Activated CD4-positive, alpha-beta memory T cell treated with anti-CD3 and anti-CD28 coated beads, Interleukin-2, amount 10 ng/mL, durations not matched to agents 7 days and 5 days (primary cell): ENCODE data around the gene DMTF1. TPM values are rescaled to one million over a fixed set of nuclear protein-coding genes. Genes with fewer than 3 reads are reported as not detected.
"Not testable (repeated sequence)": the region's sequence is repeated elsewhere in the genome, so short reads cannot be mapped to it uniquely, and the experiment has no call there.

ENCODE experiments used
- CTCF ChIA-PET: fragments of 350-600 bp; sonication (Branson Sonifier 250); formaldehyde crosslinking; loops from one replicate; lab custom pipeline; 2021; ENCODE audit warnings: antibody characterized with exemption, inconsistent platforms; lab: Charles Lee
- POLR2A ChIA-PET: fragments of 350-600 bp; sonication (Branson Sonifier 250); formaldehyde crosslinking; loops from one replicate; lab custom pipeline; 2021; ENCODE audit warnings: antibody characterized with exemption; lab: Charles Lee
- DNase-seq: peaks from one replicate; pipeline ENCODE4 v3.0.0-alpha.2; 2020
- H3K27ac Mint-ChIP-seq: one replicate; pipeline ENCODE4 v1.8.0; 2021; ENCODE audit warnings: mild to moderate bottlenecking, mixed read lengths
- H3K27me3 Mint-ChIP-seq: one replicate; pipeline ENCODE4 v1.8.0; 2021; ENCODE audit warnings: mixed read lengths
- H3K36me3 Mint-ChIP-seq: one replicate; pipeline ENCODE4 v1.8.0; 2021; ENCODE audit warnings: low read depth, mixed read lengths
- H3K4me1 Mint-ChIP-seq: one replicate; pipeline ENCODE4 v1.8.0; 2021; ENCODE audit warnings: mixed read lengths
- H3K4me3 Mint-ChIP-seq: one replicate; pipeline ENCODE4 v1.8.0; 2021; ENCODE audit warnings: mild to moderate bottlenecking, mixed read lengths
- H3K9me3 Mint-ChIP-seq: one replicate; pipeline ENCODE4 v1.8.0; 2021; ENCODE audit warnings: mixed read lengths
- total RNA-seq, 2 experiments: library from RNA; stranded (reverse); gene quantifications; one replicate each; pipeline ENCODE4 v1.2.3, GENCODE V29; 2021

Gene DMTF1
- total RNA-seq, 2 experiments from 2014 or later, result 95.3 to 97.8 TPM

DNA sequence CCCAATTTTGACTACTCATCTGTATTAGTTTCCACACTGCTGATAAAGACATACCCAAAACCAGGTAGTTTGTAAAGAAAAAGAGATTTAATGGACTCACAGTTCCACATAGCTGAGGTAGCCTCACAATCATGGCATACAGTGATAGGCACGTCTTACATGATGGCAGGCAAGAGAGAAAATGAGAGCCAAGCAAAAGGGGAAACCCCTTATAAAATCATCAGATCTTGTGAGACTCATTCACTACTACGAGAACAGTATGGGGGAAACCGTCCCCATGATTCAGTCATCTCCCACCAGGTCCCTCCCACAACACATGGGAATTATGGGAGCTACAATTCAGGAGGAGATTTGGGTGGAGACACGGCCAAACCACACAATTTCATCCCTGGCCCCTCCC lies 51.7 kb downstream of the DMTF1 start:
- H3K4me3 Mint-ChIP-seq, H3K27me3 Mint-ChIP-seq, DNase-seq, H3K27ac Mint-ChIP-seq, CTCF ChIA-PET: not testable (repeated sequence)
- Mint-ChIP-seq H3K36me3 (peaks cover 96% of the 10 kb centered on the region), H3K9me3 (peaks cover 40% of the 10 kb centered on the region), H3K4me1 (peaks cover 22% of the 10 kb centered on the region)
- POLR2A ChIA-PET, result interaction anchor here (1.3 to 3.5 kb wide), 4 partner anchors 9 to 50 kb away, joined by 3 to 16 read pairs (median 8); partner anchors contain the start of gene TMEM243

DNA sequence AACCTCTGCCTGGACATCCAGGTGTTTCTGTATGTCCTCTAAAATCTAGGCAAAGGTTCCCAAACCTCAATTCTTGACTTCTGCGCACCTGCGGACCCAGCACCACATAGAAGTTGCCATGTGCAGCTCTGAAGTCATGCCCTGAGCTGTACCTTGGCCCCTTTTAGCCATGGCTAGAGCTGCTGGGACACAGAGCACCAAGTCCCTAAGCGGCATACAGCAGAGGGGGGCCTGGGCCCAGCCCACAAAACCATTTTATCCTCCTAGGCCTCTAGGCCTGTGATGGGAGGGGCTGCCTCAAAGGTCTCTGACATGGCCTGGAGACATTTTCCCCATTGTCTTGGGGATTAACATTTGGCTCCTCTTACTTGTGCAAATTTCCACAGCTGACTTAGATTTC lies 52.7 kb downstream of the DMTF1 start:
- Mint-ChIP-seq H3K9me3 (peaks cover 42% of the 10 kb centered on the region), H3K4me3 (no peak overlapping the region), H3K27me3 (no peaks in the 10 kb centered on the region), H3K4me1 (peaks cover 18% of the 10 kb centered on the region), H3K27ac (no peak overlapping the region), H3K36me3 (peaks cover 94% of the 10 kb centered on the region)
- no peak for DNase-seq
- POLR2A ChIA-PET, result interaction anchor here (2.0 to 3.5 kb wide), 3 partner anchors 8 to 15 kb away, joined by 6 to 16 read pairs (median 9); partner anchors contain the start of gene TMEM243
- CTCF ChIA-PET, result no interaction called here

DNA sequence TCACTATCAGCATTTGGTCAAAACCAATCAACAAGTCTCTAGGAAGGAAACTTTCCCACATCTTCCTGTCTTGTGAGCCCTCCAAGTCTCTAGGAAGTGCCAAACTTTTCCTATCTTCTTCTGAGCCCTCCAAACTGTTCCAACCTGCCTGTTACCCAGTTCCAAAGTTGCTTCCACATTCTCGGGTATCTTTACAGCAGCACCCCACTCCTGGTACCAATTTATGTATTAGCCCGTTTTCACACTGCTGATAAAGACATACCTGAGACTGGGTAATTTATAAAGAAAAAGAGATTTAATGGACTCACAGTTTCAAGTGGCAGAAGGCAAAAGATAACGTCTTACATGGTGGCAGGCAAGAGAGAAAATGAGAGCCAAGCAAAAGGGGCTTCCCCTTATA lies 53.4 kb downstream of the DMTF1 start:
- H3K9me3 Mint-ChIP-seq, result peaks cover 42% of the 10 kb centered on the region
- peaks cover 20% of the 10 kb centered on the region for H3K4me1 Mint-ChIP-seq
- H3K27me3 Mint-ChIP-seq, H3K4me3 Mint-ChIP-seq, CTCF ChIA-PET, POLR2A ChIA-PET, DNase-seq, H3K27ac Mint-ChIP-seq: not testable (repeated sequence)
- peaks cover 93% of the 10 kb centered on the region for H3K36me3 Mint-ChIP-seq

DNA sequence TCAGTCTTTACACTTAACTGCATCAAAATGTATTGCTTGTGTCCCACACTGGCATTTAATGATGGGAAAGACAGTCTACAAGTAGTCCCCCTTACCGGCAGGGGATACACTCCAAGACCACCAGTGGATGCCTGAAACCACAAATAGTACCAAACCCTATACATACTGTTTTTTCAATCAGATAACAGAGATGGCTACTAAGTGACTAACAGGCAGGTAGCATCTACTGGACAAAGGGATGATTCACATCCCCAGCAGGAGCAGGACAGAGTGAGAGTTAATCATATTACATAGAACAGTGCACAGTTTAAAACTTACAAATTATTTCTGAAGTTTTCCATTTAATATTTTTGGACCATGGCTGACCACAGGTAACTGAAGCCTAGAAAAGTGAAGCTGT lies 54.1 kb downstream of the DMTF1 start:
- Mint-ChIP-seq H3K9me3 (peaks cover 42% of the 10 kb centered on the region), H3K4me1 (peaks cover 21% of the 10 kb centered on the region), H3K27ac (no peak overlapping the region), H3K4me3 (no peak overlapping the region), H3K36me3 (peaks cover 92% of the 10 kb centered on the region), H3K27me3 (no peaks in the 10 kb centered on the region)
- no peak for DNase-seq
- CTCF ChIA-PET, result no interaction called here
- POLR2A ChIA-PET, result interaction anchor here (3.1 kb wide), 1 partner anchor 13 kb away, joined by 17 read pairs; the partner anchor contains the start of gene TMEM243

DNA sequence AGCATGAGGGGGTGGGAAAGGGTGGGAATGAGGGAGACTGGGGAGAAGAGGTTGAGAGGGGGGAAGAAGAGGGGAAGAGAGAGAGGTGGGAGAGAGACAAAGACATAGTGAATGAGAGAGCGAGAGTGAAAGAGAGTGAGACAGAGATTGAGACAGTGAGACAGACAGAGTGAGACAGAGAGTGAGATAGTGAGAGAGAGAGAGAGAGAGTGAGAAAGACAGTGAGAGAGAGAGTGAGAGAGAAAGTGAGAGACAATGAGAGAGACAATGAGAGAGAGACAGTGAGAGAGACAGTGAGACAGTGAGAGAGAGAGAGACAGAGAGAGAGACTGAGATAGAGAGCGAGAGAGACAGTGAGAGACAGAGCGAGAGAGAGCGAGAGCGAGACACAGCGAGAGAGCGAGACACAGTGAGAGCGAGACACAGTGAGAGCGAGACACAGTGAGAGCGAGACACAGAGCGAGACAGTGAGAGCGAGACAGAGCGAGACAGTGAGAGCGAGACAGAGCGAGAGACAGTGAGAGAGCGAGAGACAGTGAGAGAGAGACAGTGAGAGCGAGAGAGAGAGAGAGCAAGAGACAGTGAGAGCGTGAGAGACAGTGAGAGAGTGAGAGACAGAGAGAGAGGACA lies 57.2 kb downstream of the DMTF1 start:
- DNase-seq, result no peak
- H3K27ac Mint-ChIP-seq, result no peak overlapping the region
- CTCF ChIA-PET, result no interaction called here
- peaks cover 24% of the 10 kb centered on the region for H3K9me3 Mint-ChIP-seq
- no peaks in the 10 kb centered on the region for H3K27me3 Mint-ChIP-seq
- H3K4me1 Mint-ChIP-seq, result peaks cover 44% of the 10 kb centered on the region
- POLR2A ChIA-PET, result interaction anchor here (3.1 kb wide), 1 partner anchor 10 kb away, joined by 17 read pairs; the partner anchor contains the start of gene TMEM243
- no peak overlapping the region for H3K4me3 Mint-ChIP-seq
- peaks cover 81% of the 10 kb centered on the region for H3K36me3 Mint-ChIP-seq

DNA sequence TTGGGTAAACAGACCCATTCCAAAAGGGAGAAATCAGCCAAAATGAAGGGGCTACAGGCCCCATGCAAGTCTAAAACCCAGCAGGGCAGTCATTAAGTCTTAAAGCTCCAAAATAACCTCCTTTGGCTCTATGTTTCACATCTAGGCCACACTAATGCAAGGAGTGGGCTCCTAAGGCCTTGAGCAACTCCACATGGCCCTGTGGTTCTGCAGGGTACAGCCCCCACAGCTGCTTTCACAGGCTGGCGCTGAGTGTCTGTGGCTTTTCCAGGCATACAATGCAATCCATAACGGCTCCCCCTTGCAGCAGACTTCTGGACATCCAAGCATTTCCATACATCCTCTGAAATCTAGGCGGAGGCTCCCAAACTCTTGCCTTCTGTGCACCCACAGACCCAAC lies 58.3 kb downstream of the DMTF1 start:
- ChIA-PET POLR2A (interaction anchor here (3.8 to 12.3 kb wide), 2 partner anchors 10 to 56 kb away, joined by 30 to 337 read pairs; partner anchors contain the start of genes DMTF1 and TMEM243), CTCF (no interaction called here)
- no peak overlapping the region for H3K4me3 Mint-ChIP-seq
- H3K36me3 Mint-ChIP-seq, result peaks cover 74% of the 10 kb centered on the region
- H3K27me3 Mint-ChIP-seq, result no peaks in the 10 kb centered on the region
- DNase-seq, result no peak
- H3K4me1 Mint-ChIP-seq, result peaks cover 51% of the 10 kb centered on the region
- peaks cover 19% of the 10 kb centered on the region for H3K9me3 Mint-ChIP-seq
- H3K27ac Mint-ChIP-seq, result no peak overlapping the region

DNA sequence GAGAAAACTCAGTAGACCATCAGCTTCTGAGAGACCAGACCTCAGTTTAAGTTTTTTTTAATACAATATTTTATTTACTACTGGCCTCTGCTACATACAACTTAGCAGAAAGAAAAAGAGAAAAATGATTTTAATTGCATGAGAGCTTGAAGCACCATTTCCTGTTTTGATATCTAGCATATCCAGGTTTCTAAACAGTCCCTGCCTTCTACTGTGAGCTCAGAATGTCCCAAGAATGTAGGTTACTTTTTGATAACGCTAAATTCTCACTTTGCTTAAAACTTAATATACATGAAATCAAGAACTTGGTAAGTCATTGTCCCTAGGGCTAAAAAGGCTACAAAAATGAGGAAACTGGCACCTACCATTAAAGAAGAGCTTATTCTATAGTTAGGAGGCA lies 60.2 kb downstream of the DMTF1 start:
- peaks cover 9% of the 10 kb centered on the region for H3K9me3 Mint-ChIP-seq
- H3K4me1 Mint-ChIP-seq, result peaks cover 65% of the 10 kb centered on the region

DNA sequence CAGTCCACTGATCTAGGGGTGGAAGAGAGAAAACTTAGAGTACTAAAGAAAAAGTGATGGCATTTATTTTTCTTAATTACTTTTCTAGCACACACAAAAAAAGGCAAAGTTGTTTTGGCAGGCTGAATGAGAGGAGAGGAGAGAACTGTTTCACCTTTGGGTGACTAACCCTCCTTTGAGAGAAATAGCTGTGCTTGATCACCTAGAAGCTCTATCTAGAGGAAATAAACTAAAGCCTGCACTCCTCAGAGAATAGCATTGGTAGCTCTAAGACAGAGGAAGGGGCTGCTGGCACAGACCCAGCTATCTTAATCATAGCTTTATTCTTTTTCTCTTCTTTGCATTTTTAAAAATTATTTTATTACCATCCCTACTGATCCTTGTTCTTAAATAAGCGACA lies 61.0 kb downstream of the DMTF1 start:
- no peak overlapping the region for H3K4me3 Mint-ChIP-seq
- no peaks in the 10 kb centered on the region for H3K27me3 Mint-ChIP-seq
- POLR2A ChIA-PET, result interaction anchor here (0.7 to 12.3 kb wide), 9 partner anchors 7 to 132 kb away, joined by 3 to 337 read pairs (median 12); partner anchors contain the start of genes CROT, DMTF1 and TMEM243
- no peak for DNase-seq
- H3K36me3 Mint-ChIP-seq, result peaks cover 51% of the 10 kb centered on the region
- CTCF ChIA-PET, result interaction anchor here (0.8 to 2.6 kb wide), 8 partner anchors 7 to 59 kb away, joined by 3 to 13 read pairs (median 4); no protein-coding TSS in a partner anchor
- H3K27ac Mint-ChIP-seq, result peak overlapping the region; percentile 82
- H3K4me1 Mint-ChIP-seq, result peaks cover 71% of the 10 kb centered on the region
- peaks cover 9% of the 10 kb centered on the region for H3K9me3 Mint-ChIP-seq

More for the DNA sequence above, 60.2 kb downstream of the DMTF1 start:
- Mint-ChIP-seq H3K4me3 (peak overlapping the region; percentile 34), H3K27ac (peak overlapping the region; percentile 82), H3K36me3 (peaks cover 58% of the 10 kb centered on the region), H3K27me3 (no peaks in the 10 kb centered on the region)
- POLR2A ChIA-PET, result interaction anchor here (0.7 to 12.3 kb wide), 11 partner anchors 8 to 133 kb away, joined by 3 to 337 read pairs (median 10); partner anchors contain the start of genes CROT, DMTF1 and TMEM243
- CTCF ChIA-PET, result interaction anchor here (0.8 to 2.6 kb wide), 8 partner anchors 8 to 59 kb away, joined by 3 to 13 read pairs (median 3); no protein-coding TSS in a partner anchor
- no peak for DNase-seq

DNA sequence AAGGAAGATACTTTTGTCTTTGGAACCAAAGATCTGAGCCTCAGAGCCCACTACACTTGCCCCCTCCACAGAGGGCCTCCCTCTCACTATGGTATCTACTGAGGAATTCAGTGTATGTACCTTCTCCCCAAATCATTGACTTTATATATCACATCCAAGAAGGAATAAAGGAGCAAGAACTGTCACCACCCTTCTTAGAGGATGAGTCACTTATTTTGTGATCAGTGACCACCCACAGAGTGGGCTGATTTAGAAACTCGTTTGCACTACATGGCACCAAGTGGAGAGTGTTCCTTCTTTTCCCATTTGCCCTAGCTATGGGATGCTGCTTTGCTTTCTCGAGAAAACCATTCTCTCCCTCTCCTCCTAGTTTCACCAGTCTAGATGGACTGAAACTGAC lies 61.6 kb downstream of the DMTF1 start:
- CTCF ChIA-PET, result interaction anchor here (1.1 to 2.6 kb wide), 2 partner anchors 15 to 59 kb away, joined by 4 to 13 read pairs; no protein-coding TSS in a partner anchor
- no peaks in the 10 kb centered on the region for H3K27me3 Mint-ChIP-seq
- peaks cover 47% of the 10 kb centered on the region for H3K36me3 Mint-ChIP-seq

DNA sequence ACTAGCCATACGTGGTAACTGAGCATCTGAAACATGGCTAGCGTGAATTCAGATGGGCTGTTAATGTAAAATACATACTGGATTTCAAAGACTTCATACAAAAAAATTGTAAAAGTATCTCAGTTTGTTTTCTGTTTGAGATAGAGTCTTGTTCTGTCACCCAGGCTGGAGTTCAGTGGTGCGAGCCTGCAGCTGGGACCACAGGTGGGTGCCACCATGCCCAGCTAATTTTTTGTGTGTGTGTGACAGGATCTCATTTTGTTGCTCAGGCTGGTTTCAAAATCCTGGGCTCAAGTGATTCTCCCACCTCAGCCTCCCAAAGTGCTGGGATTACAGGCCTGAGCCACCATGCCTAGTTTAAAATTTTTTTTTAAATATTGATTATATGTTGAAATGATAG lies 62.8 kb downstream of the DMTF1 start:
- no peaks in the 10 kb centered on the region for H3K27me3 Mint-ChIP-seq
- peaks cover 64% of the 10 kb centered on the region for H3K4me1 Mint-ChIP-seq
- no peaks in the 10 kb centered on the region for H3K9me3 Mint-ChIP-seq
- H3K4me3 Mint-ChIP-seq, result no peak overlapping the region
- ChIA-PET CTCF (interaction anchor here (0.7 to 1.0 kb wide), 2 partner anchors 23 to 63 kb away, joined by 3 read pairs; partner anchors contain the start of gene DMTF1), POLR2A (interaction anchor here (1.5 to 12.3 kb wide), 2 partner anchors 17 to 60 kb away, joined by 3 to 337 read pairs; partner anchors contain the start of gene DMTF1)
- peaks cover 39% of the 10 kb centered on the region for H3K36me3 Mint-ChIP-seq
- no peak for DNase-seq
- no peak overlapping the region for H3K27ac Mint-ChIP-seq

More for the DNA sequence above, 61.6 kb downstream of the DMTF1 start:
- peaks cover 5% of the 10 kb centered on the region for H3K9me3 Mint-ChIP-seq
- DNase-seq, result no peak
- no peak overlapping the region for H3K4me3 Mint-ChIP-seq
- H3K4me1 Mint-ChIP-seq, result peaks cover 70% of the 10 kb centered on the region
- peak overlapping the region; percentile 41 for H3K27ac Mint-ChIP-seq
- POLR2A ChIA-PET, result interaction anchor here (1.5 to 12.3 kb wide), 4 partner anchors 7 to 59 kb away, joined by 3 to 337 read pairs (median 21); partner anchors contain the start of genes DMTF1 and TMEM243

DNA sequence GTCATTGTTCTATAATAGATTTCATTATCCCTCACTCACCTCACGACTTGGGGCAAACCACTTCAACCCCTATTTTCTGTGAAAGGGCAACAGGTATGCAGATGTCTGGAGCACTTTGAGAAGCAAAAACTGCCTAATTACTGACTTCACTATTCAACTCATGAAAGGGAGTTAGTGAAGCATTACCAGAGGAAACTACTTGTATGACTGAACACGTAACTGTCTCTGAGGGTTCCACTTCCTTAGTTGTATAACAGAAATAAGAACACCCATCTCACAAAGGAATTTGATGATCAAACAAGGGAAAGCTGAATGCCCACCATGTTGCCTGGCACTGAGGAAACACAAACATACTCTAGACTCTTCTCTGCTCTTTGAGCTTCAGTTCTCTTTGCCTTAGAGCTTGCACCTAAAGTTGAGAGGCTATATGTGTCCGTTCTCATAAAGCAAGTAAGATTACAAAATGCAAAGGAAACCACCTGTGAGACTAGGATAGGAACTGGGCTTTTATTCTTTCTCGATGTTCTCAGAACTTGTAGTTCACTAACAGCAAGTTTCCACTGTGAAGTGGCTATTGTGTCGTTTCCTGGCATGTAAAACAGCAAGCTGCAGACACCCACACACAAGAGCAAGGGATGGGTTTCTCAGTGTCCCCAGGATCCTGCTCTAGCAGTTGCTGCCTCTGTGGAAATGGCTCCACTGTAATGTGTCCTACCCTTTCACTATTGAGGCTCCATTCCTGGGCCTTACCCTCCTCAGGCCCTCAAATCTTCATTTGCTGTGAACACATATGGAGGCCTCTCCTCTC lies 64.7 kb downstream of the DMTF1 start:
- POLR2A ChIA-PET, result interaction anchor here (0.8 to 12.3 kb wide), 7 partner anchors 15 to 129 kb away, joined by 3 to 337 read pairs (median 4); partner anchors contain the start of genes CROT and DMTF1
- Mint-ChIP-seq H3K9me3 (no peaks in the 10 kb centered on the region), H3K4me1 (peaks cover 63% of the 10 kb centered on the region), H3K36me3 (peaks cover 25% of the 10 kb centered on the region), H3K4me3 (peak overlapping the region; percentile 99), H3K27ac (peak overlapping the region; percentile 95), H3K27me3 (peaks cover 9% of the 10 kb centered on the region)
- DNase-seq, result peak; percentile 44
- CTCF ChIA-PET, result interaction anchor here (0.9 to 1.5 kb wide), 3 partner anchors 27 to 64 kb away, joined by 4 to 6 read pairs (median 5); partner anchors contain the start of gene DMTF1
